GM19099 (cell line): Measurements from ENCODE around the gene MGMT.

ENCODE experiments used
- POLR2A ChIP-seq: IDR thresholded peaks from 3 replicates; pipeline ENCODE4 v1.6.1; 2011; ENCODE audit warnings: low read depth; ENCODE audit not compliant: insufficient read length; ENCODE audit errors: extremely low read depth

MGMT gene

DNA sequence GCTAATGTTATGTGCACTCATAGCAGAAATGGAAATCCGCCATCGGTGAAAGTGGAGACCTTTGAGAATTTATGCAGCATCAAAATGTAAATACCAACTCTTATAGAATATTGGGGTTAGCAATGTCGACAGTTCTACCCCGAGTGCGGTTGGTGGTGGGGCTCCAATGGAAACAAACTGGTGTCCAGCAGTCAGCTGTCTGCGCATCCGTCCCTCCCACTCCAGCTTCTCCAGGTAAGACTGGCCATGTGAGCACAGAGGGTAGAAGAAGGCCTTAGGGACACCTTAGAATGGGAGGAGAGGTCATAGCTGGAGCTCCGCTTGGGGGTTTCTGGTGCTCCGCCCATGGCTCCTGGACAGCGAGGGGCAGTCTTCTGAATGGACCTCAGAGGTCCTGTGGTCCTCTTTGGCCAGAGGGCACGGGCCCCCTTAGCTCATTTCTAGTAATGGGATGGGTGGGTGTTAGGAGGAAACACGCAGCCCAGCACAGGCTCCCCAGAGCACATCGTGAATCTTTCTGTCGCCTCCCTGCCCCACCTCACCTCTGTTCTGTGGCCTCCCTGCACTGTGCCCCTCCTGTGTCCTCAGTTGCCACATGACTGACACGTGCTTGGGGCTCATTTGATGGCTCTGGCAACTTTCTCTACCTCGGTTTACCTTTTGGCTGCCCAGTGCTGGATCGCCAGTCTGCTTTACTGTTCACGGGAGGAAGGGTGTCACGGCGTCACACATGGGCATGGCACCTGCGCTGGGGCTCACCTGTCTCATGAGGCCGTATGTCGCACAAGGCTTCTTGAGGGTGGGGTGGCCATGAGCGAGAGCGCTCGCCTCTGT lies 50.0 kb downstream of the MGMT start:
- TF ChIP-seq POLR2A = no peak

GRCh38 chr10:129517680-129518057 lies 50.6 kb downstream of the MGMT start:
- no peak for TF ChIP-seq POLR2A

GRCh38 chr10:129518793-129519192 lies 51.8 kb downstream of the MGMT start:
- no peak for TF ChIP-seq POLR2A

DNA sequence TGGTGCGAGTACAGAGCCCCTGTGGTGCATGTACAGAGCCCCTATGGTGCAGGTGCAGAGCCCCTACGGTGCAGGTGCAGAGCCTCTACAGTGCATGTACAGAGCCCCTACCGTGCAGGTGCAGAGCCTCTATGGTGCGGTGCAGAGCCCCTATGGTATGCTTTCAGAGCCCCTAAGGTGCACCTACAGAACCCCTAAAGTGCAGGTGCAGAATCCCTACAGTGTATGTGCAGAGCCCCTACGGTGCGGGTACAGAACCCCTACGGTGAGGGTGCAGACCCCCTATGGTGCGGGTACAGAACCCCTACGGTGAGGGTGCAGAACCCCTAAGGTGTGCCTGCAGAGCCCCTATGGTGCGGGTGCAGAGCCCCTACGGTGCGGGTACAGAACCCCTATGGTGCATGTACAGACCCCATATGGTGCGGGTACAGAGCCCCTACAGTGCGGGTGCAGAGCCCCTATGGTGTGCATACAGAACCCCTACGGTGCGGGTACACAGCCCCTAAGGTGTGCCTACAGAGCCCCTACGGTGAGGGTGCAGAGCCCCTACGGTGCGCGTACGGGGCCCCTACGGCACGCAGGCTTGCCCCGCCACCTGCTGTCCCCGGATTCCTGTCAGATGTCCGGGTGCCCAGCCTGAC lies 53.5 kb downstream of the MGMT start:
- no peak for TF ChIP-seq POLR2A

GRCh38 chr10:129521161-129522025 lies 54.4 kb downstream of the MGMT start:
- TF ChIP-seq POLR2A = no peak

DNA sequence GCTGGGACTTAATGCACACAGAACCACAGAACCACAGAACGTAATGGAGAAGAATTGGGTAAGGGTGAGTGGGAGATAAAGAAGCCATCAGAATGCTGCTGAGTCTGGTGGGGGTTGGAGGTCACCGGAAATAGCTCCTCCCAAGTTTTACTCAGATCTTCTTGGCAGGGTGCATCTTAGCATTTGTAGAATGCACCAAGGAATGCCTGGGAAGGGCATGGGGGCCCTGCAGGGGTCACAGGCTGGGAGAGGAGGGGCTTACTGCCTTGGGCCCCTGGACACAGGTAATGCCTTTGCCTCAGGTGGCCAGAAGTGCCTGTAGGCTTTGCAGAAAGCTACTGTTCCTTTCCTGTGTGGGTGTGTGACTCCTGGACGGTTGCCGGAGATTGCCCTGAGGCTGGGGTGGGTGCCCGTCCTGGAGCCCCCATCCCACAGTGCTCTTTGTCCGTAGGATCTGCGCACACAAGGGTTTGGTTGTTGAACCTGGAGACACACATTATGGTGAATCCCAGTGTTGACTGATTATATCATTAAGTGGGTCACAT lies 55.1 kb downstream of the MGMT start:
- no peak for TF ChIP-seq POLR2A

DNA sequence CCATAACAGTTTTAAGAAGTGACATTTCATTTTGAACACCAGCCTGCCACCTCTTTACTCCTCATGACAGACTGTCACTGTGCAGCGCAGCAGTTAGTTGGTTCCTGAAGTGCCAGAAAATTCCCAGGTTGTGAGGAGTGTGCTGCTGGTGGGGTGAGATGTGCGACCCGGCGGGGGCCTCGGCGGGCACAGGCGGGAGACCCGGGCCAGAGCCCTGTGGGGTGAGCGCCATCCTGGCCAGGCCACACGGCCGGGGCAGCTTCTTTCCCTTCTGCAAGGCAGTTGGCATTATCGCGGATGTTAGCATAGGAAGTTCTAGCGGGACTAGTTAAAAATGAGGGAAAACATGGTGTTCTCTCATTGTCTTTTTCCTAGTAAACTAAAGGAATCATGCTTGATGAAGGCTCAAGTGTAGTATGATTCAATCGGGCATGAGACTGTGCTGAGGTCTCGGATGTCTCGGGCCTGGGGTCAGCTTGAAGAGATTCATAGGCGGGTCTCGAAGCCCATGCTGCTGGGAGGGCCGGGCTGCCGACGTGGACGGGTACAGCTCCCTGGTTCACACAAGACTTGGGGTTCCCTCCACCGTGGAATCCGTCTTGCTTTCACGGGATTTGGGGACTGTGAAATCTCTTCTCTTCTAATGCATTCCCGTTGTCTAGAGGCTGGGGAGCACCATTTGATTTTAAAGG lies 56.1 kb downstream of the MGMT start:
- TF ChIP-seq POLR2A = no peak

DNA sequence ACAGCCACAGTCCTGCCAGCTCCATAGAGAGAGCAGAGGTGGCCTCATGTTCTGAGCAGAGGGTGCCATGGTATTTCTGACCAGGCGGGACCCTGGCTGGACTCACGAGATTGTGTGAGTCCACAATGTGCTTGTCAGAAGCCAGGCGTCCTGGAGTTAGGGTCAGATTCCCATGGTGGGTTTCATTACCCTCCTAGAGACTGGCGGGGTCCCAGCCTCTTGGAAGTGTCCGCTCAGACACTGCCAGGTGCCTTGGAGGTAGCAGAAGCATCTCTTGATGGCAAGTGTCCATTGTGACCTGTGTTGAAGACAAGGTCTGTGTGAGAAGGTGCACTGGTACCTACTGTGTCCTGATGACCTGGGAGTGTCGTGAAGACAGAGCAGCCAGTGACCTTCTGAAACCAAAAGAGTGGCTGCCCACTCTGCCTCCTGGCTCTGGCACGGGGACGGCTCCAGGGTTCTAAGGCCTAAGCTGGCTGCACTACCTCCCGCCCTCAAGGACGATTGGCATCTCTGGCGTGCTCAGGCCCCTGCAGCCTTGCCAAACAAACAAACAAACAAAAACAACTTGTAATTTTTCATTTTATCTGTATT lies 56.8 kb downstream of the MGMT start:
- no peak for TF ChIP-seq POLR2A

- no peak for TF ChIP-seq POLR2A
These were observed 57.9 kb downstream of the MGMT start for GRCh38 chr10:129524936-129525335.

DNA sequence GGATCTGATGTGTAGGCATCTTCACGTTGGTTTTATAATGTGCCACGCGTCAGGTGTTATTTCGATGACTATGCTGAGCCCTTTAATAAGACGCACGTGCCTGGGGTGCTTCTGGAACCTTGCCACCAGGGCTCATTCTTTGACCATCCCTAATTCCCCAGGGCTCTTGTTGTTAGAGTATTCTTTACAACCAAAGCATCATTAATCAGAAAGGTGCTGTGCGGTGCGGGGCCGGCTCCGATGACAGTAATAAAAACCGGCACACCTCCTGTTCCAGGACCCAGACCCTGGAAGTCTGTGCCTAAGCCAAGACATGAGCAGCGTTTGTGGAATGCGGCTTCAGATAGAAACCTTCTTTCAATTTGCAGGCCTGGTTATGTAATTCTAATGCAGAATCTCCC lies 58.4 kb downstream of the MGMT start:
- no peak for TF ChIP-seq POLR2A

DNA sequence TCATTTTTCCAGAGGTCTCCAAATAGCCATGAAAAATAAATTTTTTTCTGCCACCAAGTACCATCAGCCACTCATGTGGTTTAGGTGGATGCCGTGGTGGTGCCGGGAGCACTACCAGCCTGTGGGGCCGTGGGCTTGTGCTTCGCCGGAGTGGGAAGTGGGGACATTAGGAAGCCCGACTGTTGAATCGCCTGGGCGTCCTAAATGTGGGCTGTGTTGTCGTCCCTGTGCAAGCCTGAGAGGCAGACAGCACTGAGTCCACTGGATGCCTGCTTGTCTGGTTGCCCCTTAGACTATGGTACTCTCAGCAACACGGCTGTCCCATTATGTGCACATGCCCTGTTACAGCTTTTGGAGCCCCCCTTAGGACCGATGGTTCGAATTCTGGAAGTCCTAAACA lies 59.9 kb downstream of the MGMT start:
- TF ChIP-seq POLR2A = no peak

DNA sequence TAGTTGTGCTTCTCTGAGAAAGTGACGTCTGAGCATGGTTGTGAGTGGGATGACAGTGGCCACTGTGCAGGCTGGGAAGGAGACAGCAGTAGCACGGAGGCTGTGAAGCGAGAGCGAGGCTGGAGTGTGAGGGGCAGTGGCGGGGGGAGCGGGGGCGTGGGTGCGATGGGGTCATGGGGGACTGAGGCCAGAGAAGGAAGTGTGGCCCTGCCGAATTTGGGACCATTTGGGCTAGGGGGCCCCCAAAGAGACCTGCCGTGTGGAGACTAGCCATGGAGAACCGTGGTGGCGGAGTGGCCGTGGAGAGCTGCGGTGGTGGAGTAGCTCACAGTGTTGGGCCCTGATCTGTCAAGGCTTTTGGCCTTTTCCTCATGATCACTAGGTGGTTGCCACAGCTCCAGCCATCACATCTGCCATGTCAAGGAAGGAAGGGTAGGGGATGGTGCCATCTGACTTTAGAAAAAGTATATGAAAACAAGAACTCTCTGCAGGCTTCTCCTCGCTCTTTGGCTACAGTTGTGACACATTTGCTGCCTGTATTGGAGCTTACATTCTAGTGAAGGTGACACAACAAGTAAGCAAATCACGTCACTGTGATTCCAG lies 61.4 kb downstream of the MGMT start:
- TF ChIP-seq POLR2A = no peak

- no peak for TF ChIP-seq POLR2A
These were observed 63.5 kb downstream of the MGMT start for GRCh38 chr10:129530581-129530980.
